Daoy (cell line): ENCODE measurements around the gene FCHSD2. TPM values are rescaled to one million over a fixed set of nuclear protein-coding genes. Genes with fewer than 3 reads are reported as not detected.
"Not testable (repeated sequence)": the region's sequence is repeated elsewhere in the genome, so short reads cannot be mapped to it uniquely, and the experiment has no call there.

Source experiments
- DNase-seq: peaks from one replicate; pipeline ENCODE4 v3.0.0-alpha.2; 2015; ENCODE audit warnings: low read depth
- total RNA-seq: library from RNA; depleted of rRNA; stranded (reverse); fragments of >200 nt; shearing (Covaris generic); gene quantifications from 2 replicates; pipeline ENCODE4 v1.2.3, GENCODE V29; 2014

FCHSD2 gene
- total RNA-seq, 1 experiment from 2014 or later, result 4.8 TPM

- no peak for DNase-seq
Measured at GRCh38 chr11:72838691-72839305, 303.3 kb downstream of the FCHSD2 start.

GRCh38 chr11:72836111-72836510 is 306.0 kb downstream of the FCHSD2 start:
- DNase-seq, result no peak

- no peak for DNase-seq
Measured at GRCh38 chr11:72834905-72835304, 307.2 kb downstream of the FCHSD2 start.

GRCh38 chr11:72833811-72834493 is 308.2 kb downstream of the FCHSD2 start:
- no peak for DNase-seq

DNA sequence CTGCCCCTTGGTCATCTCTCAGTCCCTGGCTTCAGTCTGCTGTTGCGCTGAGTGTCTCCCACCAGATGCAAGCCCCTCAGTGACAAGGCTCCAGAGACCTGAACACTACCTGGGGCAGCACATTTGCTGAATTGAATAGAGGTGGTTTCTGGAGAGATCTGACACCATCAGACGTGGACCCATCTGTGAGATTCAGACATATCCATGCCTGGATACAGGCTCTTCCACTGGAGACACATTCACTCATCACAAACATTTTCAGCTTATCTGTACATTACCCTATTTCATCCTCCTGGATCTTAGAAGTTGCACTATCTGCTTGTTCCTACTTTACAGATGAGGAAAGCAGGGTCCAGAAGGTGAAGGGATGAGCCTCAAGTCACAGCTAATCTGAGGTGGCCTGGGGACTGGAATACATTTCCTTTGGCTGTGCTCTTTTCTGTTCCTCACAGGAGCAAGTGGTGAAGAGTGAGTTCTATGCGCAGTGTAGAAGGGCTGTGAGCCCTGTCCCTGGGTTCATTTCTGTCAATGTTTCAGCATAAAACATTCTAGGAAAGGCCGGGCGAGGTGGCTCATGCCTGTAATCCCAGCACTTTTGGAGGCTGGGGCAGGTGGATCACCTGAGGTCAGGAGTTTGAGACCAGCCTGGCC is 308.9 kb downstream of the FCHSD2 start:
- DNase-seq, result no peak

DNA sequence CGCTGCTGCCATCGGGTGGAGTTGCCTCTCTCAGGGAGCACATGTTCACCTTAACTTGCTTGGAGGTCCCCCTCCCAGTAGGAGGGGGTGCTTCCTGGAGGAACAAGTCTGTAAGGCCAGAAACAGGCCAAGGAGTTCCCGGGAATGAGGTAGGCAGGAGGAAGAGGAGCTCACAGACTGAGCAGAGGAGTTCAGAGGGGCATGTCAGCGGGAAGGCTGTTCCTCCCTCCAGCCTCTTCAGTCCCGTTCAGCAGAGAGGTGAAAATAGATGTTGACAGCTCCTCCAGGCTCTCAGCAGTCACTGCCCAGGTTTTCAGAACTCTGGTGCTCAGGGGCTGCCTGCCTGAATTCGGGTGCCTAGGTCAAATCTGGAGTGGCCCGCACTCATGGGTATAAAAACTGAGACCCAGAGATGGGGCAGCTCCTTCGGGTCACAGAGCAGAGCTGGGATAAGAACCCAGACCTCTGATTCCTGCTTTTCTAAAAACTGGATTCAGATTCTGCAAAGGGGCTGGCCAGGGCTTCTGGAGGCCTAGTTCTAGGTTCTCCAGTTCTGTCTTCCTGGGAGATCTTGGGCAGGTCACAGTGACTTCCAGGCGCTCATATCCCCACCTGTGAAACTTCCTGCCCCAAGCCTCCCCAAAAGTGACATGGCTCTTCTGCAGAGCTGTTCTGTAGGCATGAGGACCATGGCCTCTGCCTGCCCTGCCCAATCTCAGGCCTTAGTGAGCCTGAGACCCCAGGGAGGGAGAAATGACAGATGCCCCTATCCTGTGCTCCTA is 309.6 kb downstream of the FCHSD2 start:
- no peak for DNase-seq

DNA sequence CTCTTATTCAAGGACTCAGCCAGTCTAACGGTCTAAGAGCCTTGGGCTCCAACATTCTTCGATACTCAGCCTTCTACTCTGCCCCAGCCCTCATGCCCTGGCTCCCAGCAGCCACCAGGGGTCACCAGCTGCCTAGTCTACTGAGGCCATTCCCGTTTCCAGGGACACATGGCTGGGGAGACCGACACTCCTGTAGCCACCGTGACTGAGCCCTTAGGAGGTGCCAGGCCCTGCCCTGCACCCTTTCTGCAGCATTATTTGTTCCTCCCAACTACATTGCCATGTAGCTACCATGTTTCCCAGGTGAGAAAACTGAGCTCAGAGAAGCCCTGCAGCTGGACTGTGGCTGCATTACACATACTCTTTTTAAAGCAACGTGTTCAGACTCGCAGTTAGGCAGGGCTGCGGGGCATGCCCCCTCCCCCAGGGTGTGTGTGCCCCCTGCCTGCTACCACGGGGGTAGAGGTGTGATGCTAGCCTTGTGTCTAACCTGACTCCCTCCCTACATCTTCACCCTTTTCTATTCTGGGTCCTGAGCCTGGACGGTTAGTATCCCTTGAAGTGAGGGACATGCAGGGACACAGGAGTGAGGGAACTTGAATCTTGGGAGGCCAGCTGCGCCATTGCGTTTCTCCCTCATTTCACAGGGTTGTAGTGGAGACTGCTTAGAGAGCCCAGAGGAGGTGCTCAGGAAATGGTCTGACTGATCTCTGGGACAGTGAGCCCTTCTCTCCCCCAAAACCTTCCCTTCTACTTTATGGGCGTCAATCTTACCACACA is 310.4 kb downstream of the FCHSD2 start:
- DNase-seq, result peak; percentile 75

- no peak for DNase-seq
Measured at GRCh38 chr11:72829884-72830533, 312.1 kb downstream of the FCHSD2 start.

DNA sequence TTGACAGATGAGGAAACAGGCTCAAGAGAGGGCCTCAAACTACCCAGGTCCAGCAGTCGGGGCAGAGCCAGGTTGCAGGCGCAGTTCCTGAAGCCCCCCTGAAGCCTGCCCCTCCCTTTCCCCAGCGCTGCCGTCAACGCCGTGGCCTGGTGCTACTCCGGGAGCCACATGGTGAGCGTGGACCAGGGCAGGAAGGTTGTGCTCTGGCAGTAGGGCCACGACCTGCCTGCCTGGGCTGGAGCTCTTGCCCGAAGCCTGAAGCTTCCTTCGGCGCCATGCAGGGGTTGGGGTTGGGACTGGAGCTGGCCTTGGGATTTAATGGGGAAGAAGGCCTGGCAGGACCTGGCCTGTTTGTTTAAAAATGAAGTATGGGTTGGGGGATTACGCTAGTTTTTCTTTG is 312.9 kb downstream of the FCHSD2 start:
- no peak for DNase-seq

DNA sequence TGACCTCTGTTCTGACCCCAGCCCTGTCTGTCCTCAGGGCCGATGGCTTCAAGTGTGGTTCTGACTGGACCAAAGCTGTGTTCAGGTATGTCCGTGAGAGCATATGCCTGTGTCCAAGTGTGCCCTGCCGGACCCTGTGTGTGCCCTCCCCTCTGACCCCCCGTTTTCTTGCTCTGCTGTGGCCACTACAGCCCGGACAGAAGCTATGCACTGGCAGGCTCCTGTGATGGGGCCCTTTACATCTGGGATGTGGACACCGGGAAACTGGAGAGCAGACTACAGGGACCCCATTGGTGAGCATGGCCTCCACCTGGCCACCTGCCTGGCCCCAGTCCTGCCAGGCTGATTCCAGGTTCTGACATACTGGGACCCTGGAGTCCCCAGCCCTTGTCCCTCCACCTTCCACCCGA is 313.4 kb downstream of the FCHSD2 start:
- DNase-seq, result no peak

- no peak for DNase-seq
Measured at GRCh38 chr11:72828081-72828567, 314.0 kb downstream of the FCHSD2 start.

DNA sequence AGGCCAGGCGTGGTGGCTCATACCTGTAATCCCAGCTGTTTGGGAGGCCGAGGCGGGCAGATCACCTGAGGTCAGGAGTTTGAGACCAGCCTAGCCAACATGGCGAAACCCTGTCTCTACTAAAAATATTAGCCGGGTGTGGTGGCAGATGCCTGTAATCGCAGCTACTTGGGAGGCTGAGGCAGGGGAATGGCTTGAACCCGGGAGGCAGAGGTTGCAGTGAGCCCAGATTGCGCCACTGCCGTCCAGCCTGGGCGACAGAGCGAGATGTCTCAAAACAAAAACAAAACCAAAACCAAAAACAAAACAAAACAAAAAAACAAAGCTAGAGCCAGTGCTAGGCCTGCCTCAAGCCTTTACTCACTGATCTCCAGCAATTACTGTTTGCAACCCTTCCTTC is 314.5 kb downstream of the FCHSD2 start:
- DNase-seq, result not testable (repeated sequence)

DNA sequence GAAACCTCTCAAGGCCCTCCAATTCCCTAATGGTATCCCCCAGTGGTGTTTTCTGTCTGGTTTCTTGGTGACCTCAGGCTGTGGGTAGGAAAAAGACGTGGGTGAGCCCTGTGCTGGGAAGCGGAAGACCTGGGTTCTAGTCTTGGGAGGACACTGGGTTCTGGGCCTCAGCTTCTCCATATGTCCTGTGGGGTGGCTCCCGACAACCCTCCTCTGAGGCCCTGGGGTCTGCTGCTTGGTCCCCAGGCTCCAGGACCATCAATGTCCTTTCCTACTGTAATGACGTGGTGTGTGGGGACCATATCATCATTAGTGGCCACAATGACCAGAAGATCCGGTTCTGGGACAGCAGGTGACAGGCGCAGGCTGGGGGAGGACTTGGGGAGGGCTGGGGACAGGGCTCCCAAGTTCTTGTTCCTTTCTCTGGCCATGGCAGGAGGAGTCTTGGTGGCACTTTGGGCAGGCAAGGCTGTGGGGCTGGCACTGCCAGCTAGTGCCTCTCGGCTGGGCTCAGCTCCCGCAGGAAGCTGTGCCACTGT is 315.1 kb downstream of the FCHSD2 start:
- DNase-seq, result no peak

- DNase-seq, result no peak
Measured at GRCh38 chr11:72826191-72826941, 315.8 kb downstream of the FCHSD2 start.

DNA sequence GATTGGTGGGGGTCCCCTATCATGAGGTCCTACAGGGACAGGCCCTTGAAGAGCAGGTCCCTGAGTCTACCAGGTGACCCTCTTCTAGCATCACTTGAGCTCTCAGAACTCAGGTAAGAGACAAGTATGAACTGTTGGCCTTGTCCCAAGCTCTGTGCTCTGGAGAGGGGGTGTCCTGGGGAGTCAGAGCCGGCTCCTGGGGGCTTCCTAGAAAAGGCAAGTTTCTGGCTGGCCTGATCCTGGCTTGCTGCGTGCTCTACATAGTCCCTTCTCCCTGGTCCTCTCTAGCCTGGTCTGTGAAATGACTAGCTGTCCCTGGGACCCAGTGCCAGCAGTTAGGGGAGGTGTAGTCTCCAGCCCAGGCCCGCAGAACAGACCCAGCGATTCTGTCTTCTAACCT is 316.5 kb downstream of the FCHSD2 start:
- no peak for DNase-seq

DNA sequence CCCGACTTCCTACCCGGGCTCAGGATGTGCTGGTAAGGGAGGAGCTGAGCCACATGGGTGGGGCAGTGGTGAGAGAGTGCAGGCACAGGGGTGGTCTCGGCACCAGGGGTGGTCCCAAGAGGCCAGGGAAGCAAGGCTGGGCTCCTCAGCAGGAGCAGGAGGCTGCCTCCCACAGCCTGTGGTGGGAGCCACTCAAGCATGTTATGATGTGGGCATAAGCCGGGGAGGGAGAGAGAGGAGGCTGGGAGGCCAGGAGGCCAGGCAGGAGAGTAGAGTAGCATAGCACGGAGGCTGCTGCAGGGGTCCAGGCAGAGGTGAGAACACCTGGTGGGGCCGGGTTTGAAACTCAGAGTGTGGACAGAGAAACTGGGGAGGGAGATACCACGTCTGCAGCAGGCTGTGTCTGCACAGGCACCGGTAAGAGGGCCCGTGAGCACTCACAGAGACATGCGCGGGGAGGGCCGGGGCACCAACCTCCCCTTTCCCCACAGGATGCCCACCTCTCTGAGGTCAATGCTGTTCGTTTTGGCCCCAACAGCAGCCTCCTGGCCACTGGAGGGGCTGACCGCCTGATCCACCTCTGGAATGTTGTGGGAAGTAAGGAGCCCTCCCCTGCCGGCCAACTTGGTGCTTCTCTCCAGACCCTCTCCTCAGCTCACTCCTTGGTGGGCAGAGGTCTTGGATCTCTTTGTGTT is 317.2 kb downstream of the FCHSD2 start:
- no peak for DNase-seq

- no peak for DNase-seq
Measured at GRCh38 chr11:72824020-72824419, 318.1 kb downstream of the FCHSD2 start.

DNA sequence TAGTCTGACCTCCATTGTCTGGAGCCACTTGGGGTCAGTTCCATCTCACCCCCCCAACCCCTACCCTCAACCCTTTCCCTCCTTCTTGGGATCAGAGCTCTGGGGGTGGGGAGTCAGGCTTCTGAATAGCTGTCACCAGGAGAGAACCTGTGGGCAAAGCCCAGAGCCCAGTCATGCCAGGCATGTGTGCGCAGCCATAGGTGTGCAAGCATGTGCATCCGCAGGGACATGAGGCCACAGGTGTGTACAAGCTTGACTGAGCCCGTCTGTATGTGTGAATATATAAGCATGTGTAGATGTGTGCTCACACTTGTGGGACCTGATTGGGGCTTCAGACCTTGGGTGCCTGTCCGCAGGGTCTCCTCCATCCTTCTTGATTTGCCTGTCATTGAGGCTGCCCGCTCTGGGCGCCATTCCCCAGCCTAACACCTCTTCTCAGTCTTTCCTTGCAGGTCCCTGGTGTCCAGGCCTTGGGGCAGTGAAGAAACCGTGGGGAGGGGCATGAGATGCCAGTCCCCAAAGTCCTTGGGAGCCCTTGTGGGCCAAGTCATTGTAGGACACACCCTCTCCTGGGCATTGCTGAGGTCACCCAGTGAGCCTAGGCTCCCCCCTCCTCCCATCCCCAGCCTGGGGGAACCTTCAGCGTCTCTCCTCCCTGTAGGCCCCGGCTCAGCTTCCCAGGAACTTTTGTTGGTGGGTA is 318.9 kb downstream of the FCHSD2 start:
- DNase-seq, result no peak
